OCI-LY3 (cell line): ENCODE data around the gene PRKCE.

ENCODE experiments used
- H2AFZ ChIP-seq: fragments of 200-600, 300-600 bp; shearing (Covaris generic); 2 replicates; pipeline ENCODE4 v1.6.0; 2014; ENCODE audit warnings: antibody characterized with exemption, low read depth, low read length
- H3K27ac ChIP-seq: fragments of 200-600, 300-600 bp; sonication (generic); 2 replicates; pipeline ENCODE4 v1.5.1; 2014; ENCODE audit warnings: mild to moderate bottlenecking, low read length, moderate library complexity, mixed read lengths
- H3K27me3 ChIP-seq: fragments of 200-600, 300-600 bp; sonication (generic); 2 replicates; pipeline ENCODE4 v1.6.1; 2014; ENCODE audit warnings: low read depth, low read length, mixed read lengths
- H3K36me3 ChIP-seq: fragments of 200-600, 300-600 bp; sonication (generic); replicated peaks from 2 replicates; pipeline ENCODE3; 2014; ENCODE audit warnings: low read depth, low read length, mixed read lengths
- H3K4me1 ChIP-seq: fragments of 300-600, 200-600 bp; sonication (generic); 2 replicates; pipeline ENCODE4 v1.6.1; 2014; ENCODE audit warnings: low read length, mixed read lengths
- H3K4me2 ChIP-seq: fragments of 200-600, 300-600 bp; sonication (generic); 2 replicates; pipeline ENCODE4 v1.6.1; 2014; ENCODE audit warnings: low read length, mixed read lengths
- H3K4me3 ChIP-seq: fragments of 300-600, 200-600 bp; sonication (generic); 2 replicates; pipeline ENCODE4 v1.5.1; 2014; ENCODE audit warnings: antibody characterized with exemption, mild to moderate bottlenecking, low read length, moderate library complexity
- H3K79me2 ChIP-seq: fragments of 300-600, 200-600 bp; shearing (Covaris generic); 2 replicates; pipeline ENCODE4 v1.6.1; 2014; ENCODE audit warnings: mild to moderate bottlenecking, low read length, mixed read lengths
- H3K9ac ChIP-seq: fragments of 300-600, 200-600 bp; shearing (Covaris generic); 2 replicates; pipeline ENCODE4 v1.6.0; 2014; ENCODE audit warnings: mild to moderate bottlenecking, low read length, moderate library complexity
- H3K9me3 ChIP-seq: fragments of 200-600, 300-600 bp; shearing (Covaris generic); 2 replicates; pipeline ENCODE4 v1.6.1; 2014; ENCODE audit warnings: low read length, mixed read lengths; ENCODE audit not compliant: insufficient read depth
- H4K20me1 ChIP-seq: fragments of 200-600, 300-600 bp; sonication (generic); 2 replicates; pipeline ENCODE4 v1.6.1; 2016; ENCODE audit warnings: low read length, mixed read lengths; ENCODE audit not compliant: insufficient read depth
- CTCF ChIP-seq: fragments of 200-600, 300-600 bp; sonication (generic); IDR thresholded peaks from 2 replicates; pipeline ENCODE4 v1.5.1; 2014; ENCODE audit warnings: antibody characterized with exemption, low read length, low read depth
- EZH2phosphoT487 ChIP-seq: fragments of 200-600 bp; shearing (Covaris generic); IDR thresholded peaks from 2 replicates; pipeline ENCODE4 v1.6.1; 2018; ENCODE audit warnings: antibody characterized with exemption, mixed run types, low read depth

The PRKCE gene

GRCh38 chr2:45653122-45653913, 1.8 kb downstream of the PRKCE start:
- Histone ChIP-seq H3K27me3 (peaks cover 31% of the 10 kb centered on the region), H3K4me3 (no peak overlapping the region), H4K20me1 (no peaks in the 10 kb centered on the region), H3K27ac (no peak overlapping the region), H3K4me1 (peaks cover 16% of the 10 kb centered on the region; the same call in 1 of the 2 replicates), H3K9ac (no peak overlapping the region), H3K4me2 (no peak overlapping the region), H3K9me3 (no peaks in the 10 kb centered on the region), H2AFZ (no peak overlapping the region), H3K79me2 (no peaks in the 10 kb centered on the region), H3K36me3 (no peaks in the 10 kb centered on the region)
- TF ChIP-seq CTCF: no peak

GRCh38 chr2:45654250-45654649, 2.8 kb downstream of the PRKCE start:
- H3K9me3 ChIP-seq: no peaks in the 10 kb centered on the region
- no peaks in the 10 kb centered on the region for H3K36me3 ChIP-seq
- no peak overlapping the region for H3K9ac ChIP-seq
- H3K27ac ChIP-seq: no peak overlapping the region
- no peak overlapping the region for H3K4me3 ChIP-seq
- H3K4me1 ChIP-seq: peaks cover 16% of the 10 kb centered on the region; the same call in 1 of the 2 replicates
- TF ChIP-seq CTCF (no peak), EZH2phosphoT487 (no peak)
- no peak overlapping the region for H2AFZ ChIP-seq
- peaks cover 28% of the 10 kb centered on the region for H3K27me3 ChIP-seq
- H3K4me2 ChIP-seq: no peak overlapping the region
- no peaks in the 10 kb centered on the region for H3K79me2 ChIP-seq
- H4K20me1 ChIP-seq: no peaks in the 10 kb centered on the region

GRCh38 chr2:45661828-45662227, 10.4 kb downstream of the PRKCE start:
- Histone ChIP-seq H4K20me1 (peaks cover 11% of the 10 kb centered on the region), H3K27me3 (peaks cover 32% of the 10 kb centered on the region), H3K79me2 (no peaks in the 10 kb centered on the region), H2AFZ (no peak overlapping the region), H3K4me3 (no peak overlapping the region), H3K9ac (no peak overlapping the region), H3K36me3 (no peaks in the 10 kb centered on the region), H3K4me1 (peaks cover 15% of the 10 kb centered on the region), H3K9me3 (no peaks in the 10 kb centered on the region), H3K4me2 (no peak overlapping the region), H3K27ac (no peak overlapping the region)
- TF ChIP-seq EZH2phosphoT487 (no peak), CTCF (no peak)

- TF ChIP-seq CTCF (no peak), EZH2phosphoT487 (no peak)
- no peaks in the 10 kb centered on the region for H3K79me2 ChIP-seq
- H3K9me3 ChIP-seq: no peaks in the 10 kb centered on the region
- H3K27ac ChIP-seq: no peak overlapping the region
- H4K20me1 ChIP-seq: peaks cover 11% of the 10 kb centered on the region
- no peak overlapping the region for H3K9ac ChIP-seq
- H3K27me3 ChIP-seq: peaks cover 24% of the 10 kb centered on the region
- H3K4me2 ChIP-seq: peak overlapping the region; percentile 13; the same call in 1 of the 2 replicates
- H3K36me3 ChIP-seq: no peaks in the 10 kb centered on the region
- no peak overlapping the region for H3K4me3 ChIP-seq
- peaks cover 15% of the 10 kb centered on the region for H3K4me1 ChIP-seq
- H2AFZ ChIP-seq: no peak overlapping the region
Observed at GRCh38 chr2:45664635-45665261, 13.3 kb downstream of the PRKCE start.
